Measurements from ENCODE around the gene GTF3C4. TPM values are rescaled to one million over a fixed set of nuclear protein-coding genes. Genes with fewer than 3 reads are reported as not detected.

GTF3C4 gene
- total and polyA plus RNA-seq, 7 donors, result 3.8 to 12.8 (median 9.6) TPM

DNA sequence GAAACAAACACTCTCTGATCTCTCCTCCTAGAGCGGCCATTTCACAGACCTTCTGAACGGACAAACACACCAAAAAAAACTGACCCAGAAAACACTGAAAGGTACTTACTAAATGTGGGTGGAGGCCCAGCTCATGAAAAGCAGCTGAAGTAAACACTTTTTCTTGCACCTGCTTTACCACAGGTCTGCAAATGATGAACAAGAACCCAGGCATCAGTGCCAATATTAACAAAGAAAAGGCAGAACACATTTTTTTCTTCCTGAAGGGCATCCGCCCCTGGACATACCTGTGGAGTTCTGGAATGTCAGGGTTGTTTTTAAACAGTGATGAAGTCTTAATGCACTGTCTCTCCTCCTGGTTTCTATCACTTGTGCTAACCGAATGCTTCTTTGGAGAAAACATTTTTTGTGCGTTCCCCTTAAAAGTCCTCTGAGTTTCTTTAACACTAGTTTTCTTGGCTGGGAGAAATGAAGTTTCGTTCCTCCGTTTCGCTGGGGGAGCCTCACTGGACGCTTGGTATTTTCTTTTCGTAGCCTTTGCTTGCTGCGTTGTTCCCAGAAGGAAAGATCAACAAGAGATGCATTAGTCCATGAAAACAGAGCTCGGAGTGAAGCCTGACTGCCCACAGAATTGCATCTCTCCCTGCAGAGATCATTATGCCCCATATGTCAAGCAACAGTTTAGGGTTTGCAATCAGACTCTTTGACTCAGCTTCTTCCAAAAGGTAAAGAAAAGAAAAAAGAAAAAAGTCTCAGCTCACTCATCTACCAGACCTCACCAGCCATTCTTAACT, 7.9 kb upstream of the GTF3C4 start:
- DNase-seq (no peak), ATAC-seq (no peak)
- intact Hi-C loops (cut with DNase I), result no loop called here
- Histone ChIP-seq H3K9me3 (no peaks in the 10 kb centered on the region), H3K36me3 (ENCODE audit: insufficient read depth in 1 of 2, low read depth in 1 of 2) (peaks cover 13 to 71% of the 10 kb centered on the region in 2 donors), H3K4me1 (no peaks in the 10 kb centered on the region), H3K4me3 (no peak overlapping the region), H3K27ac (no peak overlapping the region), H3K27me3 (ENCODE audit: insufficient read depth in 3 of 3, low read length in 2 of 3) (no peaks in the 10 kb centered on the region)
- TF ChIP-seq, protein P1, sequence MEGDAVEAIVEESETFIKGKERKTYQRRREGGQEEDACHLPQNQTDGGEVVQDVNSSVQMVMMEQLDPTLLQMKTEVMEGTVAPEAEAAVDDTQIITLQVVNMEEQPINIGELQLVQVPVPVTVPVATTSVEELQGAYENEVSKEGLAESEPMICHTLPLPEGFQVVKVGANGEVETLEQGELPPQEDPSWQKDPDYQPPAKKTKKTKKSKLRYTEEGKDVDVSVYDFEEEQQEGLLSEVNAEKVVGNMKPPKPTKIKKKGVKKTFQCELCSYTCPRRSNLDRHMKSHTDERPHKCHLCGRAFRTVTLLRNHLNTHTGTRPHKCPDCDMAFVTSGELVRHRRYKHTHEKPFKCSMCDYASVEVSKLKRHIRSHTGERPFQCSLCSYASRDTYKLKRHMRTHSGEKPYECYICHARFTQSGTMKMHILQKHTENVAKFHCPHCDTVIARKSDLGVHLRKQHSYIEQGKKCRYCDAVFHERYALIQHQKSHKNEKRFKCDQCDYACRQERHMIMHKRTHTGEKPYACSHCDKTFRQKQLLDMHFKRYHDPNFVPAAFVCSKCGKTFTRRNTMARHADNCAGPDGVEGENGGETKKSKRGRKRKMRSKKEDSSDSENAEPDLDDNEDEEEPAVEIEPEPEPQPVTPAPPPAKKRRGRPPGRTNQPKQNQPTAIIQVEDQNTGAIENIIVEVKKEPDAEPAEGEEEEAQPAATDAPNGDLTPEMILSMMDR (IDR thresholded peaks at IDR 0.05), result no peak
- WGBS, 3 donors, result 75 to 92% (median 80%) methylated on average over 12 of the region's 12 CpGs

DNA sequence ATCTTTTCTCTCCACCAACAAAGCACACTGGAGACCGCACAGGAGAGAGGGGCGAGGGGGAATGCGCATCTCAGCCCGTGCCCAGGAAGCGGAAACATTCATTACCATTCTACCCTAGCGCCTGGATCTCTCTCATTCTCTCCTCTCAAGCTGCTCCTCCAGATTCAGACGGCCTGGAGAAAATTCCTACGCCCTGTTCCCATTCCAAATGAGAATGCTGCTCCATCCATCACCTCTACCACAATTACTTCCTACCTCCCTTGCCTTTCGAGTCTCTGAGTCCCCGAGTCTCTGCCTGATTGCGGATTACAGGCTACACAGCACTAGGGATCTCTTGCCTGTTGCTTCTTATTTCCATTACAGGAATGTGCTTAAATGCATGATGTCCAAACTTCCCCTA, 7.1 kb upstream of the GTF3C4 start:
- Histone ChIP-seq H3K27me3 (ENCODE audit: insufficient read depth in 3 of 3, low read length in 2 of 3) (no peaks in the 10 kb centered on the region), H3K9me3 (no peaks in the 10 kb centered on the region), H3K36me3 (ENCODE audit: insufficient read depth in 1 of 2, low read depth in 1 of 2) (peaks cover 8 to 64% of the 10 kb centered on the region in 2 donors), H3K27ac (no peak overlapping the region), H3K4me1 (peaks cover 6% of the 10 kb centered on the region), H3K4me3 (no peak overlapping the region)
- TF ChIP-seq, protein P1 (IDR thresholded peaks at IDR 0.05), result no peak
- intact Hi-C loops (cut with DNase I), result no loop called here
- DNase-seq (no peak), ATAC-seq (no peak)
- 61 to 68% (median 62%) methylated on average over 11 of the region's 11 CpGs for WGBS, 3 donors

DNA sequence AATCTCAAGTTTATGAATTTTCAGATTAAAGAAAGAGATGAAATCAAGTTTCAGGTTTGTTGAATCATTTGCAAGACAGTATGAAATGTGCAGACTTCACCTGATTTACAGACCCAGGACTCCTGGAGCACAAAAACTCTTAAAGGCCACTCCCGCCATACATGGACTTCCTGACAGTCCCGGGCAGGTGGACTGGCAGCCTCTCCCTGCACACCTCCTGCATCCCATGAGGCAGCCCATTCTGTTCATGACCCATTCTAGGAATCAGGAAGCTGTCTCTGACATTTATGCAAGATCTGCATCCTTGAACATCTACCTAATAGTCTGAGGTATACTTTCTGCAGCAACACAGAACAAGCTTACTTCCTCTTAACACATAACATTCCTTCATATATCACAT, 6.4 kb upstream of the GTF3C4 start:
- peaks cover 6 to 56% of the 10 kb centered on the region in 2 donors for H3K36me3 ChIP-seq (ENCODE audit: insufficient read depth in 1 of 2, low read depth in 1 of 2)
- TF ChIP-seq, protein P1 (IDR thresholded peaks at IDR 0.05), result no peak
- no peaks in the 10 kb centered on the region for H3K9me3 ChIP-seq
- H3K27ac ChIP-seq, result no peak overlapping the region
- peaks cover 6% of the 10 kb centered on the region for H3K4me1 ChIP-seq
- no peaks in the 10 kb centered on the region for H3K27me3 ChIP-seq (ENCODE audit: insufficient read depth in 3 of 3, low read length in 2 of 3)
- WGBS, 3 donors, result 86 to 100% (median 90%) methylated on average over 2 of the region's 2 CpGs
- H3K4me3 ChIP-seq, result no peak overlapping the region
- ATAC-seq (no peak), DNase-seq (no peak)
- intact Hi-C loops (cut with DNase I), result no loop called here

DNA sequence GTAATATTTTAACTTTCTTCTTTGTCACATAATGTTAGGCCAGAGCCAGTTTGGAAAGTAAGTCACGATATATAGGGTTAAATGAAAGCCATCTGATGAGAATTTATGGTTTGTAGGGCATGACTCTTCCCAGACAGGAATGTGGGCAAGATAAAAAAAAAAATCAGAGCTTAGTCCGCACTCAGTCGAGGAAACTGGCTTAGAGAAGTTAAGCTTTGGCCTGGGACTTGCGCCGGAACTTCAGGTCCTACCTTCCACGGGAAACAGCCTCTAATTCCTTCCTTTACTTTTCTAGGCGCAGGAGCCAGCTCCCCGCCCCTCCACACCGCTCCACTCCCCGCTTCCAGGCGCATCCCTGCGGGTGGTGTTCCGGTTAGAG, 956 bp upstream of the GTF3C4 start:
- H3K9me3 ChIP-seq, result no peaks in the 10 kb centered on the region
- H3K27ac ChIP-seq, result peak overlapping the region; percentile 99
- TF ChIP-seq, protein P1 (IDR thresholded peaks at IDR 0.05), result no peak
- H3K4me3 ChIP-seq, result peak overlapping the region; percentile 99
- ATAC-seq (peak in 3 of 4 donors; percentile 61 to 73 (median 64)), DNase-seq (no peak)
- WGBS, 3 donors, result 0 to 1% (median 1%) methylated on average over 13 of the region's 13 CpGs
- peaks cover 0 to 17% of the 10 kb centered on the region in 2 donors for H3K36me3 ChIP-seq (ENCODE audit: insufficient read depth in 1 of 2, low read depth in 1 of 2)
- peaks cover 37% of the 10 kb centered on the region for H3K4me1 ChIP-seq
- intact Hi-C loops (cut with DNase I), result no loop called here
- H3K27me3 ChIP-seq (ENCODE audit: insufficient read depth in 3 of 3, low read length in 2 of 3), result no peaks in the 10 kb centered on the region

Data from psoas muscle (tissue), 8 donors.